Stimulated activated CD8-positive, alpha-beta memory T cell treated with anti-CD3 and anti-CD28 coated beads, Interleukin-15, amount 100 ng/mL, for 24 hours (primary cell): ENCODE measurements around the gene HTR3C.

ENCODE experiments used
- DNase-seq: peaks from one replicate; pipeline ENCODE4 v3.0.0-alpha.2; 2020; ENCODE audit warnings: low read depth

Gene HTR3C

DNA sequence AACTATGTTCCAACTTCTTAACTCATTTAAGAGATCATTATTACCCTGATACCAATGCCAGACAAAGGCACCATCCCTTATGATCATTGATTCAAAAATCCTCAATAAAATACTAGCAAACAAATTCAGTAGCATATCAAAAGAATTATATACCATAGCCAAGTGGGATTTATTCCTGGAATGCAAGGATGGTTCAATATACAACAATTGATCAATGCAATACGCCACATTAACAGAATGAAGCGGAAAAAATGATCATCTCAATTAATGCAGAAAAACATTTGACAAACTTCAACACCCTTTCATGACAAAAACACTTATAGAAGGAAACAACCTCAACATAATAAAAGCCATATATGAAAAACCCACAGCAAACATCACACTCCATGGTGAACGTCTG, 39.4 kb downstream of the HTR3C start:
- DNase-seq: no peak

GRCh38 chr3:184096811-184097383, 44.0 kb downstream of the HTR3C start, which contains the start of gene HTR3E:
Gene HTR3E (plus strand): TSS chr3:184097064. CDS start chr3:184097530, 466 bp downstream.
- DNase-seq: no peak

GRCh38 chr3:184097556-184097955, 44.7 kb downstream of the HTR3C start:
- no peak for DNase-seq

DNA sequence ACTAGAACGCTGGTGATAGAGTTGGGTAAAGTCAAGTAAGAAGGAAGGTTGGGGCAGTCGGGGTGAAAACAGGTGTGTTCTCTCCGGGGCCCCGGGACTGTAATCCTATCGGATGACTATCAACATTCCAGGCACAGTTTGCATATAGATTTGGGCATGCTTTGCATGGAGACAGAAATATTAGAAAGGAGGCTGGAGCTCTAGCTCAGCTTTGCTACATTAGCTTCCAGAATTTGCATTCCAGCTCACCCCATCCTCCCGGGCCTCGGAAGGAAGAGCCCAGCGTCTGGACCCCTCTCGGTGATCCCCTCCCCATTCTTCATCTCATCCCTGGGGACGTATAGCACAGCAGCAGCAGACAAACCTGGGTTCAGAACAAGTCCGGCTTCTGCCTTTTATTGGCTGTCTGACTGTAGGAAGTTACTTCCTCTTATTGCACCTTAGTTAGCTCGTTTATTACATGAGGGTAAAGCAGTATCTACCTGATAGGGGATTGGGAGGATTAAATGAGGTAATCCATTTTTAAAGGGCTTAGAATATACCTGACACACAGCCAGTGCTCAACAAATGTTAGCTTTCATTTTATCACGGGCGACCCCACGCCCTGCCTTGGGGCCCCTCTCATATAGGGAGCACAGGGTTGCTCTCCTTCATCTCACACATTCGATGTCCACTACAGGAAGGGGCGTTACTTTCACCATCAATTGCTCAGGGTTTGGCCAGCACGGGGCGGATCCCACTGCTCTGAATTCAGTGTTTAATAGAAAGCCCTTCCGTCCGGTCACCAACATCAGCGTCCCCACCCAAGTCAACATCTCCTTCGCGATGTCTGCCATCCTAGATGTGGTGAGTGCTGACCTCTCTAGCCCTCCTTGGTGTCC, 47.2 kb downstream of the HTR3C start:
- DNase-seq: no peak
